T-helper 1 cell treated with Interleukin-12 subunit alpha and Interleukin-12 subunit beta and Interleukin-4 antibody, amounts not matched to agents 30 ng/mL and 1 ng/mL, for 36 hours (primary cell): Measurements from ENCODE around the gene CACNG7. TPM values are rescaled to one million over a fixed set of nuclear protein-coding genes. Genes with fewer than 3 reads are reported as not detected.

ENCODE experiments used
- intact Hi-C: fragments of 100-400 bp; cut with micrococcal nuclease; formaldehyde crosslinking; loops from one replicate; pipeline ENCODE4 v1.15.1; 2024
- total RNA-seq: library from RNA; stranded (reverse); gene quantifications from 2 replicates; pipeline ENCODE4 v1.2.3, GENCODE V29; 2022

CACNG7 gene
- total RNA-seq, 1 donor from 2014 or later: not detected

GRCh38 chr19:53903055-53903680 lies 5.9 kb upstream of the CACNG7 start:
- intact Hi-C loops: loop anchor here (2.0 kb wide), 3 partner anchors 22 to 74 kb away; no protein-coding TSS in a partner anchor

DNA sequence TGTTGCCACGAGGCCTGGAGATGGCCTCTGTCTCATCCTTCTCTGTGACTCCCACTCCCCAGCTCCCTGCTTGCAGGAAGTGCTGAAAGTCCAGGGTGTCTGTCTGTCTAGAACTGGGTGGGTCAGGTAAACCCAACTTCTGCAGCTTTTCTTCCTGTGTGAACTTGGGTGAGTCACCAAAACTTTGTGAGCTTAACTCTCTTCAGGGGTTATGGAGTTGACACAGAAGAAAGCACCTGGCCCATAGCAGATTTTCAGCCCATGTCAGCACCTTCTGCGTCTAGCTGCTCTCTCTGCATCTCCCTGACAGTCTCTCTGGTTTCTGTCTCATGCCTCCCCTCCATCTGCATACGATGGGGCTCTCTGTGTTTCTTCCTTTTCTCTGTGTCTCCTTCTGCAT lies 4.2 kb upstream of the CACNG7 start:
- intact Hi-C loops: loop anchor here (5.0 kb wide), 1 partner anchor 127 kb away; no protein-coding TSS in a partner anchor

GRCh38 chr19:53905787-53906186 lies 3.3 kb upstream of the CACNG7 start:
- intact Hi-C loops: loop anchor here (1.0 to 5.0 kb wide), 3 partner anchors 53 to 127 kb away; no protein-coding TSS in a partner anchor

- intact Hi-C loops: loop anchor here (1.0 to 5.0 kb wide), 3 partner anchors 54 to 126 kb away; no protein-coding TSS in a partner anchor
Observed at GRCh38 chr19:53906211-53907192, 2.6 kb upstream of the CACNG7 start.

- intact Hi-C loops: loop anchor here (2.0 to 5.0 kb wide), 2 partner anchors 54 to 125 kb away; no protein-coding TSS in a partner anchor
Observed at GRCh38 chr19:53907193-53907581, 1.9 kb upstream of the CACNG7 start.

GRCh38 chr19:53907690-53908089 lies 1.4 kb upstream of the CACNG7 start:
- intact Hi-C loops: loop anchor here (2.0 to 5.0 kb wide), 2 partner anchors 55 to 125 kb away; no protein-coding TSS in a partner anchor

DNA sequence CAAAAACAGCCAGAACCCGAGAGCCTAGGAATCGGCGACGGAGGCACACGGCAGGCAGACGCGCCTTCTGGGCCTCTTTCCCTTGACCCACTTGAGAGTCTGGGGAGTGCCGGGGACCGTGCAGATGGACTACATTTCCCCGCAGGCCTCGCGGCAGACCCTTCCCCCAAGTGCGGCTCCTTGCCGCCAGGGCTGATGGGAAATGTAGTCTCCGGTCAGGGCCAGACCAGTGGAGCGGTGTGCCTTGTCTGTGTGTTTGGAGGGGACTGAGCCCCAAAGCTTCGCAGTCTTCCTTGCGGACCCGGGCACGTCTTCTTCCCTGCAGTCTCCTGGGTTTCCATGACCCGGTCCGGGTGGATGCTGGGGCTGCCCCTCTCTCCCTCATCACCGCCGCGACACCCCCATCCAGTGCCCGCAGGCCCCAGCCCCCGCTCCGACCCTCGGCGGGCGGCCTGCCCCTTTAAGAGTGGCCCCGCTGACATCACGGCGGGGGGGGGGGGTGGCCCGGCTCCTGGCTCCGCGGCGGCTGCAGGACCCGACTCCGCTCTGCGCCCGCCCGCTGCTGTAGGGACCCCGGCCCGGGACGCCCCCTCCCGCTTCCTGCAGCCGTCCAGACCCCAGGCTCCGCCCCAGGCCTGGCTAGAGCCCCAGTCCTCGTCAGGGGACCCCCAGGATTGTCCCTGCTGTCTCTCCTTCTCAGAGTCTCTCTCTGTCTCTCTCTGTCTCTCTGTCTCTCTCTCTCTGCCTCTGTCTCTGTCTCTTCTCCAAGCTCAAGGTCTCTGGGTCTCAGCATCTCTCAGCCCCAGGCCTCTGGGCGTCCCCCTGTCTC lies 758 bp upstream of the CACNG7 start:
- intact Hi-C loops: loop anchor here (5.0 kb wide), 1 partner anchor 124 kb away; no protein-coding TSS in a partner anchor

DNA sequence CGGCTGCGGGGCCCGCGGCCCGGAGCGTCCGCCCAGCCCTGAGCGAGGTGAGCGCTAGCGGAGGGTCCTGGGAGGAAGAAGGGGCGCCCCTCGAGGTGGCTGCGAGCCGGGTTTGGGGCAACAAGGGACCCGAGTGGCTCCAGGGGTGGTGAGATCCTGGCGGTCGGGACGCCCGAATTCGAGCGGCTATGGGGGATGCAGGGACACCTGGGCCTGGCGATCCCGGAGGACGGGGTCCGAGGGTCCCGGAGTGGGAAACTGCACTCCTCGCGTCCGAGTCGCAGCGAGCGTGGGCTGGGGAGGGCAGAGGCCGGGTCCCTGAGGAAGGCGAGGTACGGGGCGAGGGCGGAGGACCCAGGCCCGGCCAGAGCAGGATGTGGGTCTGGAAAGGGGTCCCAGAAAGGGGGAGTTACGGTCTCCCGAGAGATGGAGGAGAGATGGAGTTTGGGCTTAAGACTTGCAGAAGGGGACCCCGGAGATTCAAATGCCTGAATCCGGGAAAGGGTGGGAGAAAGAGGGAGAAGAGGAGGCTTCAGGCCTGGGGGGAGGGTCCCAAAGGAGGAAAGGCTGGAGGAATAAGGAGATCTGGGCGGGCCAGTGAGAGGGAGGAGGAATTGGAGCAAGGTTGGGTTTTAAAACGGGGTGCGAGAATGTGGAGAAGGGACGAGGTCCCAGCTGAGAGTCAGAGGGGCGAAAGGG lies 542 bp downstream of the CACNG7 start:
- intact Hi-C loops: loop anchor here (5.0 kb wide), 1 partner anchor 123 kb away; no protein-coding TSS in a partner anchor

DNA sequence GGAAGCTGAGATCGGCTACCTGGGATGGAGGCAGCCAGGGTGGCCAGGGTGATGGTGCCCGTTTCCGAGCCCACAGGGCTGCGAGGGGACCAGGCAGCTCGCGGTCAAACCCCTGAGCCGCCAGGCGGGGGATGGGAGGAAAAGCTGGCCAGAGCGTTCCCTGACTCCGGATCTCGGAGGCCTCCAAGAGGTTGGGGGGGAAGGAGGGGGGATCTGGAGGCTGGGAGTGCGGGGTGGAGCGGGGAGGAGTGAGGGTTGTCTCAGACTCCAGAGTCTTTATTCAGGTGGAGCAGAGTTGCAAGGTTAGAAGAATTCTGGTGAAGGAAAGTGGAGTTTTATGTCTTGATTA lies 1.1 kb downstream of the CACNG7 start:
- intact Hi-C loops: no loop called here

DNA sequence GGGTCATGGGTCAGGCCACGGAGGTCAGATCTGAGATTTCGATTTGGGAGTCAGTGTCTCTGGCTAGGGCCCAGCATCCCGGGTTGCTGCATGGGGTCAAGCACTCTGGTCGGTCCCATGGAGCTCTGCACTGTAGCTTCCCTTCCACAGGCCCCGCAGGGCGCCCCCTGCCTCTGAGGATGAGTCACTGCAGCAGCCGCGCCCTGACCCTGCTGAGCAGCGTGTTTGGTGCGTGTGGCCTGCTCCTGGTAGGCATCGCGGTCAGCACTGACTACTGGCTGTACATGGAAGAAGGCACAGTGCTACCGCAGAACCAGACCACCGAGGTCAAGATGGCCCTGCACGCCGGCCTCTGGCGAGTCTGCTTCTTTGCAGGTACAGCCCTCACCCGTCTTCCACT lies 3.6 kb downstream of the CACNG7 start:
- intact Hi-C loops: no loop called here

DNA sequence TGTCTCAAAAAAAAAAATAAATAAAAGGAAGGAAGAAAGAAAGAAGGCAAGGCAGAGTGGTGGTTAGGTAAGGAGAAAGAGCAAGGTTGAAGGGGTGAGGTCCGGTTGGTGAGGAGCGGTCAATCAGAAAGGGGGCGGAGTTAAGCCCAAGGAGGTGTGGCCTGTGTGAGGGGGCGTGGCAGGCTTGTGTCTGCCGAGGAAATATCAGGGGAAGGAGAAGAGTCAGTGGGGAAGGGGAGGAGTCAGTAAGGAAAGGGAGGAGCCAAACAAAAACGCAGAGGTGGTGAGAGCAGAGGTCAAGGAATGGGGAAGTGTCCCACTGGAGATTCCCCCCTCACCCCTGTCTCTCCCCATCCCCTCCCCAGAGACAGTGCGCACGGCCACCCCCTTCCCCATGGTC lies 5.9 kb downstream of the CACNG7 start:
- intact Hi-C loops: no loop called here

DNA sequence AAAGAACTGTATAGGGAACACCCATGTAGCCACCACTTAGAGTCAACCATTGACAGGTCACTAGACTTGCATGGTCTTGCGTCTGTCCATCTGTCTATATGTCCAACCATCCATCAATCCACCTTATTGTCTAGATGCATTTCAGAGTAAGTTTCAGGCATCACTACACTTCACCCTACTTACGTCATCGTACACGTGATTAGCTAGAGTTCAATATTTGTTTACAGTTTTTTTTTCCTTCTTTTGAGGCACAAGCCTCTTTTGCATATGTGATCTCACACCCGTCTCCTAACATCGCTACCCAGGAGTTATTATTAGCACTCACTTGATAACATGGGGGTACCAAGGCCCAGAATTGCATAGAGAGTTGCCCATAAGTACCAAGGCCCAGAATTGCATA lies 6.9 kb downstream of the CACNG7 start:
- intact Hi-C loops: no loop called here

GRCh38 chr19:53917356-53917755 lies 8.3 kb downstream of the CACNG7 start:
- intact Hi-C loops: no loop called here

GRCh38 chr19:53927739-53928138 lies 18.7 kb downstream of the CACNG7 start:
- intact Hi-C loops: loop anchor here (2.0 kb wide), 1 partner anchor 25 kb away; no protein-coding TSS in a partner anchor

- intact Hi-C loops: no loop called here
Observed at GRCh38 chr19:53936029-53936428, 27.0 kb downstream of the CACNG7 start.

DNA sequence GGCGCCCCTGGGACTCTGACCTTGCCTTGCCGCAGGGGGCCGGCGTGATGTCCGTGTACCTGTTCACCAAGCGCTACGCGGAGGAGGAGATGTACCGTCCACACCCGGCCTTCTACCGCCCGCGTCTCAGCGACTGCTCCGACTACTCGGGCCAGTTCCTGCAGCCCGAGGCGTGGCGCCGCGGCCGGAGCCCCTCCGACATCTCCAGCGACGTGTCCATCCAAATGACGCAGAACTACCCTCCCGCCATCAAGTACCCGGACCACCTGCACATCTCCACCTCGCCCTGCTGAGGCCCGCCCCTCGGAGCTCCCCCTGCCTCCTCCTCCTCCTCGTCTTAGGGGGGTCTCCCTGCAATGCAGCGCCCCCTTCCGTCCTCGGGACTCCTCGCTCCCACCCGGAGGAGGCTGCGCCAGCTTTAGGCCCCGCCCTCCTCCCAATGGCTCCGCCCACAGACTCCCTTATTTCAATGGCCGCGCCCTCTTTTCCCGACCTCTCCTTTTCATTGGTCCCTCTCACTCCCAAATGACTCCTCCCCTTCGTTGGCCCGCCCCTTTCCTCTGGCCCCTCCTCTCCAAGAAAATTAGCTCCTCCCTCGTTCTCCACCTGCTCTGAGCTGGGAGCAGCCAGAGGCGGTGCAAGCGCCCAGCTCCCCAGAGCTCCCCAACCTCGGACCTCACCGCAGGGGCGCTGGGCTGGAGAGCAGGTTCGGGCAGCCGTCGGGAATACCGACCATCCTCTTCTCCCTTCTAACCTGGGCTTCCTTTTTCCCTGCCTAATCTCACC lies 33.1 kb downstream of the CACNG7 start:
- intact Hi-C loops: no loop called here

- intact Hi-C loops: no loop called here
Observed at GRCh38 chr19:53944416-53944815, 35.3 kb downstream of the CACNG7 start.

- intact Hi-C loops: no loop called here
Observed at GRCh38 chr19:53944933-53945332, 35.9 kb downstream of the CACNG7 start.

GRCh38 chr19:53945441-53945840 lies 36.4 kb downstream of the CACNG7 start:
- intact Hi-C loops: no loop called here

DNA sequence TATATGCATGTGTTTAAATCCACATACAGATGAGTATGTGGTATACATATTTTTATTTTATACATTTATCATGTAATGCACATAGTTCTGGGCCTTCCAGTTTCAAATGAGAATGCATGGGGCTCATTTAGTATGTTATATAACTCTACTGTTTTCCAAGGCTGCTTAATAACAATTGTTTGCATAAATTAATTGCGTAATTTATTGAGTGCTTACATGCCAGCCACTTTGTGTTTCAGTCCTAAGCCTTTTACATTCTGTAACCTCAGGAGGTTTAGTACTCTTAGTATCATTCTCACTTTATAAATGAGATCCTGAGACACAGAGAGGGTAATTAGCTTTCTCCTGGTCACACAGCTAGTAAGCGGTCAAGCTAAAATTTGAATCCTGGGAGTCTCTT lies 36.9 kb downstream of the CACNG7 start:
- intact Hi-C loops: no loop called here
